Neuronal stem cell (in vitro differentiated cells): ENCODE data around the gene PSMB8.

Experiments used
- DNase-seq: peaks from one replicate; pipeline ENCODE4 v3.0.0-alpha.2; 2013; ENCODE audit warnings: low spot score
- H2AFZ ChIP-seq: one replicate; pipeline ENCODE4 v1.6.1; 2013; ENCODE audit warnings: mild to moderate bottlenecking, low read length, inconsistent platforms
- H2AK5ac ChIP-seq: 2 replicates; pipeline ENCODE4 v1.6.1; 2013; ENCODE audit warnings: low read depth, mild to moderate bottlenecking, inconsistent platforms, low read length, moderate library complexity, mixed read lengths
- H2BK120ac ChIP-seq: 2 replicates; pipeline ENCODE4 v1.6.1; 2013; ENCODE audit warnings: low read depth, mild to moderate bottlenecking, inconsistent platforms, low read length, moderate library complexity, mixed read lengths
- H2BK12ac ChIP-seq: one replicate; pipeline ENCODE4 v1.6.1; 2013; ENCODE audit warnings: low read length, inconsistent platforms
- H2BK15ac ChIP-seq: 2 replicates; pipeline ENCODE4 v1.6.1; 2013; ENCODE audit warnings: mild to moderate bottlenecking, low read length, inconsistent platforms, mixed read lengths
- H2BK5ac ChIP-seq: one replicate; pipeline ENCODE4 v1.6.1; 2013; ENCODE audit warnings: inconsistent platforms, mild to moderate bottlenecking, low read length, moderate library complexity
- H3K14ac ChIP-seq: one replicate; pipeline ENCODE4 v1.6.1; 2013; ENCODE audit warnings: low read length, inconsistent platforms
- H3K18ac ChIP-seq: 2 replicates; pipeline ENCODE4 v1.6.1; 2013; ENCODE audit warnings: low read length, inconsistent platforms
- H3K23ac ChIP-seq: 2 replicates; pipeline ENCODE4 v1.6.1; 2013; ENCODE audit warnings: low read depth, mild to moderate bottlenecking, mixed read lengths, low read length, inconsistent platforms; ENCODE audit not compliant: poor library complexity
- H3K27ac ChIP-seq: replicated peaks from 3 replicates; pipeline ENCODE4 v1.5.1; 2013; ENCODE audit warnings: low read length, inconsistent platforms
- H3K27me3 ChIP-seq, 3 experiments: 2 replicates each; pipeline ENCODE4 v1.6.1; 2013; ENCODE audit warnings: low read length in 3 of 3, mild to moderate bottlenecking in 2 of 3, inconsistent platforms in 1 of 3, low read depth in 1 of 3, mixed read lengths in 1 of 3, moderate library complexity in 1 of 3; ENCODE audit not compliant: control insufficient read depth in 3 of 3, insufficient read depth in 3 of 3
- H3K36me3 ChIP-seq, 2 donors: replicated peaks in 1 of 2; 2 replicates each; pipeline ENCODE4 v1.6.1; 2013; ENCODE audit warnings: low read length in 2 of 2; ENCODE audit not compliant: control insufficient read depth in 2 of 2, insufficient read depth in 2 of 2
- H3K4ac ChIP-seq: 2 replicates; pipeline ENCODE4 v1.6.1; 2013; ENCODE audit warnings: inconsistent platforms, mild to moderate bottlenecking, low read length, moderate library complexity
- H3K4me1 ChIP-seq, 2 donors: 1 replicate in 1 of 2; 2 replicates in 1 of 2; pipeline ENCODE4 v1.6.1; 2013; ENCODE audit warnings: low read length in 2 of 2, low read depth in 1 of 2; ENCODE audit not compliant: control insufficient read depth in 2 of 2, insufficient read depth in 1 of 2
- H3K4me2 ChIP-seq: one replicate; pipeline ENCODE4 v1.6.1; 2013; ENCODE audit warnings: mild to moderate bottlenecking, low read length, inconsistent platforms; ENCODE audit not compliant: insufficient read depth, poor library complexity, severe bottlenecking
- H3K4me3 ChIP-seq, 2 donors: 2 replicates each; pipeline ENCODE4 v1.5.1; 2013; ENCODE audit warnings: low read length in 2 of 2, mild to moderate bottlenecking in 2 of 2, inconsistent platforms in 1 of 2, moderate library complexity in 1 of 2
- H3K79me1 ChIP-seq: one replicate; pipeline ENCODE4 v1.6.1; 2013; ENCODE audit warnings: low read depth, mild to moderate bottlenecking, inconsistent platforms, low read length, moderate library complexity
- H3K9ac ChIP-seq: one replicate; pipeline ENCODE4 v1.6.1; 2013; ENCODE audit warnings: mild to moderate bottlenecking, low read depth, low read length, inconsistent platforms; ENCODE audit not compliant: poor library complexity
- H3K9me3 ChIP-seq, 2 donors: replicated peaks in 1 of 2; 2 replicates each; pipeline versions ENCODE3 to v1.6.1; 2013; ENCODE audit warnings: low read length in 2 of 2, mild to moderate bottlenecking in 2 of 2, inconsistent platforms in 1 of 2, low read depth in 1 of 2, mixed read lengths in 1 of 2, moderate library complexity in 1 of 2; ENCODE audit not compliant: control insufficient read depth in 2 of 2, insufficient read depth in 1 of 2
- H4K8ac ChIP-seq: one replicate; pipeline ENCODE4 v1.6.1; 2013; ENCODE audit warnings: low read depth, mild to moderate bottlenecking, inconsistent platforms, low read length, moderate library complexity
- H4K91ac ChIP-seq: one replicate; pipeline ENCODE4 v1.6.1; 2013; ENCODE audit warnings: low read length, low read depth, mild to moderate bottlenecking, inconsistent platforms; ENCODE audit not compliant: poor library complexity
- WGBS, 2 donors: extraction: QIAGEN DNeasy Blood & Tissue Kit; methylation state at CpG; one replicate each; pipeline ENCODE4 v1.1.7; 2013; ENCODE audit warnings: missing lambda C conversion rate in 2 of 2, mixed read lengths in 1 of 2; ENCODE audit not compliant: insufficient read length in 2 of 2, insufficient replicate concordance in 1 of 2; ENCODE audit errors: extremely low coverage in 2 of 2; 5-methylcytosine and 5-hydroxymethylcytosine counted together

Gene PSMB8

GRCh38 chr6:32832535-32832934 lies 11.3 kb downstream of the PSMB8 start:
- no peaks in the 10 kb centered on the region for H3K27me3 ChIP-seq
- WGBS, 2 donors: no CpG with 5 or more reads among the region's 13 CpGs
- no peak overlapping the region for H2BK120ac ChIP-seq
- no peak overlapping the region for H3K14ac ChIP-seq
- H3K27ac ChIP-seq: no peak overlapping the region
- no peak overlapping the region for H4K8ac ChIP-seq
- no peak for DNase-seq
- H3K9me3 ChIP-seq: peaks cover 0 to 3% of the 10 kb centered on the region in 2 donors
- H3K18ac ChIP-seq: no peak overlapping the region
- no peaks in the 10 kb centered on the region for H3K36me3 ChIP-seq
- no peaks in the 10 kb centered on the region for H3K79me1 ChIP-seq
- H3K4me1 ChIP-seq: peaks cover 0 to 2% of the 10 kb centered on the region in 2 donors
- no peak overlapping the region for H3K4me2 ChIP-seq
- no peak overlapping the region for H3K23ac ChIP-seq
- H3K4ac ChIP-seq: no peak overlapping the region
- H2BK15ac ChIP-seq: no peak overlapping the region
- H2BK12ac ChIP-seq: no peak overlapping the region
- H3K4me3 ChIP-seq: no peak overlapping the region
- H2BK5ac ChIP-seq: peak overlapping the region; percentile 22
- H3K9ac ChIP-seq: no peak overlapping the region
- peak overlapping the region; percentile 27 for H2AK5ac ChIP-seq
- H2AFZ ChIP-seq: no peak overlapping the region
- H4K91ac ChIP-seq: no peak overlapping the region

GRCh38 chr6:32830936-32831335 lies 12.9 kb downstream of the PSMB8 start:
- Histone ChIP-seq H3K4me2 (no peak overlapping the region), H3K79me1 (no peaks in the 10 kb centered on the region), H2BK15ac (no peak overlapping the region), H2BK5ac (no peak overlapping the region), H4K8ac (no peak overlapping the region), H3K9ac (no peak overlapping the region), H3K18ac (no peak overlapping the region), H3K4me3 (no peak overlapping the region), H3K27ac (no peak overlapping the region), H2BK120ac (no peak overlapping the region), H3K14ac (no peak overlapping the region), H3K23ac (no peak overlapping the region), H3K36me3 (no peaks in the 10 kb centered on the region), H3K27me3 (no peaks in the 10 kb centered on the region), H4K91ac (no peak overlapping the region), H2AK5ac (no peak overlapping the region), H3K4ac (no peak overlapping the region), H3K9me3 (peaks cover 0 to 3% of the 10 kb centered on the region in 2 donors), H2AFZ (no peak overlapping the region), H2BK12ac (no peak overlapping the region), H3K4me1 (peaks cover 0 to 1% of the 10 kb centered on the region in 2 donors)
- DNase-seq: no peak
- no CpG with 5 or more reads among the region's 5 CpGs for whole genome bisulfite sequencing, 2 donors

GRCh38 chr6:32830017-32830416 lies 13.8 kb downstream of the PSMB8 start:
- peak overlapping the region; percentile 41 for H2BK120ac ChIP-seq
- H2BK15ac ChIP-seq: no peak overlapping the region
- H4K91ac ChIP-seq: no peak overlapping the region
- no peak overlapping the region for H3K4me2 ChIP-seq
- H2BK5ac ChIP-seq: no peak overlapping the region
- no peak for DNase-seq
- WGBS, 2 donors: no CpG with 5 or more reads among the region's 5 CpGs
- H2AK5ac ChIP-seq: no peak overlapping the region
- H3K27me3 ChIP-seq: no peaks in the 10 kb centered on the region
- no peak overlapping the region for H3K4me3 ChIP-seq
- peak overlapping the region; percentile 76 for H3K18ac ChIP-seq
- no peak overlapping the region for H3K27ac ChIP-seq
- no peak overlapping the region for H3K4ac ChIP-seq
- H4K8ac ChIP-seq: no peak overlapping the region
- no peak overlapping the region for H2BK12ac ChIP-seq
- no peak overlapping the region for H3K23ac ChIP-seq
- H3K9ac ChIP-seq: no peak overlapping the region
- H3K9me3 ChIP-seq: peaks cover 0 to 3% of the 10 kb centered on the region in 2 donors
- H3K36me3 ChIP-seq: no peaks in the 10 kb centered on the region
- H3K14ac ChIP-seq: no peak overlapping the region
- H3K79me1 ChIP-seq: no peaks in the 10 kb centered on the region
- peaks cover 0 to 1% of the 10 kb centered on the region in 2 donors for H3K4me1 ChIP-seq
- no peak overlapping the region for H2AFZ ChIP-seq

- no peak for DNase-seq
- no CpG with 5 or more reads among the region's 7 CpGs for WGBS, 2 donors
These were observed 14.4 kb downstream of the PSMB8 start for GRCh38 chr6:32829495-32829894.

More at GRCh38 chr6:32829495-32829894, 14.4 kb downstream of the PSMB8 start:
- no peak overlapping the region for H3K14ac ChIP-seq
- no peak overlapping the region for H4K91ac ChIP-seq
- no peaks in the 10 kb centered on the region for H3K36me3 ChIP-seq
- H2BK12ac ChIP-seq: no peak overlapping the region
- H3K27ac ChIP-seq: no peak overlapping the region
- H2AFZ ChIP-seq: no peak overlapping the region
- H2BK15ac ChIP-seq: no peak overlapping the region
- H3K27me3 ChIP-seq: no peaks in the 10 kb centered on the region
- H3K4me1 ChIP-seq: peaks cover 0 to 1% of the 10 kb centered on the region in 2 donors
- H3K18ac ChIP-seq: peak overlapping the region; percentile 8
- no peak overlapping the region for H2AK5ac ChIP-seq
- peak overlapping the region; percentile 23 for H4K8ac ChIP-seq
- no peak overlapping the region for H3K23ac ChIP-seq
- H3K9me3 ChIP-seq: peaks cover 0 to 3% of the 10 kb centered on the region in 2 donors
- H3K79me1 ChIP-seq: no peaks in the 10 kb centered on the region
- no peak overlapping the region for H3K4ac ChIP-seq
- no peak overlapping the region for H2BK5ac ChIP-seq
- H3K9ac ChIP-seq: no peak overlapping the region
- H2BK120ac ChIP-seq: peak overlapping the region; percentile 41
- H3K4me2 ChIP-seq: no peak overlapping the region
- H3K4me3 ChIP-seq: no peak overlapping the region
